Colonic mucosa (tissue), 4 donors: ENCODE data around the gene SCGB1D4. TPM values are rescaled to one million over a fixed set of nuclear protein-coding genes. Genes with fewer than 3 reads are reported as not detected.
A peak's percentile ranks its signal among the peaks of the same experiment; 100 is the strongest.

Experiments used
- DNase-seq: peaks from one replicate; pipeline ENCODE4 v3.0.0-alpha.2; 2020
- H3K27ac ChIP-seq: fragments of 200-600 bp; one replicate; pipeline ENCODE4 v1.8.0; 2021
- H3K27me3 ChIP-seq: fragments of 200-600 bp; one replicate; pipeline ENCODE4 v1.8.0; 2021
- H3K36me3 ChIP-seq: fragments of 200-600 bp; one replicate; pipeline ENCODE4 v1.8.0; 2021
- H3K4me1 ChIP-seq: fragments of 200-600 bp; one replicate; pipeline ENCODE4 v1.8.0; 2021; ENCODE audit warnings: mild to moderate bottlenecking
- H3K4me3 ChIP-seq: fragments of 200-600 bp; one replicate; pipeline ENCODE4 v1.8.0; 2021
- H3K9ac ChIP-seq, 2 donors: one replicate each; pipeline ENCODE4 v1.7.0; 2013; ENCODE audit warnings: control low read depth in 2 of 2, low read depth in 2 of 2, low read length in 2 of 2
- H3K9me3 ChIP-seq: fragments of 200-600 bp; one replicate; pipeline ENCODE4 v1.8.0; 2021
- intact Hi-C: fragments of 100-400 bp; cut with DNase I; formaldehyde crosslinking; loops from one replicate; pipeline ENCODE4 v1.14.1; 2022
- total RNA-seq, 2 donors: library from RNA; stranded (reverse); fragmentation: NEBNext Ultra II Directional in 1 of 2; extraction: Animal tissue kit (Norgen Biotek cat#: 25700) in 1 of 2; gene quantifications; one replicate each; pipeline ENCODE4 v1.2.1, GENCODE V29; 2021
- TF ChIP-seq, protein P1 (sequence below): fragments of 200-600 bp; IDR thresholded peaks from one replicate; pipeline ENCODE4 v1.8.0; 2022; ENCODE audit warnings: antibody characterized with exemption, mild to moderate bottlenecking
- donor health status: healthy.
- donor health status: DM: no; HTN: no; CAD: no.
- donor health status: DM: no; HTN: no; CAD: no.

SCGB1D4 gene
- total RNA-seq, 2 donors from 2014 or later, result not detected

DNA sequence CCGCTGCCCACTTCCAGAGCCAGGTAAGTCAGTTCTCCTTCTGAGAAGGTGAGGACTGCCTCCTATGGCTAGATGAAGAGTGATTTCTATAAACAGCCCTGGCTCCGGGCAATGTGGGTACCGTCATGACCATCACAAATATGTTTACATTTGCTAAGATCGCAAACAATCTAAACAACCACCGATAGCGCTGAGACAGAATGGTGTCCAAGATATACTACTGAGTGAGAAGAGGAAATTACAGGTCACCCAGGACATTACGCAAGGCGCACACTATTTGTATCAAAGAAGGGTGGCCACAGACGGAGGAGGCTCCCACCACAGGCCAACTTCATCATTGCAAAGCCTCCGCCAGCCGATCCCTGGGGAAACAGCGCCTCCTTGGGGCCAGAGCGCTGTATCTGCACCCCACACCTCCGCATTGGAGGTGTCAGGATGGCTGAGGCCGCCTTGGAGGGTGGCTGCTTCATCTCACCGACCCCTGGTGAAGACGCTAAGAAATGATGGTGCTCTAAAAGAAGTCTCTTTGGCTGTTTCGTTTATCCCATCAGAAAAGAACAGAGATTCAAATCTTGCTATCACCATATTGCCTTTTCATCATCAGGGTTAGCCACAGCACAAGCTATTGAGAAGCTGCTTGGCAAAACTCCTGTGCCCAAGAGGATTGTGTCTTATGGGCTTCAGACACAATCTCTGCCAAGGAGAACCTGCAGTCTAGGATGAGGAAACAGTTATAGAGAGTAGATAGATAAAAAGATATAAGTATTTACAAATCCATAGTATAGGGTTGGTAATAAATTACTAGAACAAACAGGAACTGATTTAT lies 26.1 kb upstream of the SCGB1D4 start:
- no peaks in the 10 kb centered on the region for H3K36me3 ChIP-seq
- TF ChIP-seq, protein P1, sequence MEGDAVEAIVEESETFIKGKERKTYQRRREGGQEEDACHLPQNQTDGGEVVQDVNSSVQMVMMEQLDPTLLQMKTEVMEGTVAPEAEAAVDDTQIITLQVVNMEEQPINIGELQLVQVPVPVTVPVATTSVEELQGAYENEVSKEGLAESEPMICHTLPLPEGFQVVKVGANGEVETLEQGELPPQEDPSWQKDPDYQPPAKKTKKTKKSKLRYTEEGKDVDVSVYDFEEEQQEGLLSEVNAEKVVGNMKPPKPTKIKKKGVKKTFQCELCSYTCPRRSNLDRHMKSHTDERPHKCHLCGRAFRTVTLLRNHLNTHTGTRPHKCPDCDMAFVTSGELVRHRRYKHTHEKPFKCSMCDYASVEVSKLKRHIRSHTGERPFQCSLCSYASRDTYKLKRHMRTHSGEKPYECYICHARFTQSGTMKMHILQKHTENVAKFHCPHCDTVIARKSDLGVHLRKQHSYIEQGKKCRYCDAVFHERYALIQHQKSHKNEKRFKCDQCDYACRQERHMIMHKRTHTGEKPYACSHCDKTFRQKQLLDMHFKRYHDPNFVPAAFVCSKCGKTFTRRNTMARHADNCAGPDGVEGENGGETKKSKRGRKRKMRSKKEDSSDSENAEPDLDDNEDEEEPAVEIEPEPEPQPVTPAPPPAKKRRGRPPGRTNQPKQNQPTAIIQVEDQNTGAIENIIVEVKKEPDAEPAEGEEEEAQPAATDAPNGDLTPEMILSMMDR, result peak; percentile 22
- no peaks in the 10 kb centered on the region for H3K9me3 ChIP-seq
- no peaks in the 10 kb centered on the region for H3K4me1 ChIP-seq
- H3K9ac ChIP-seq, result no peak overlapping the region
- no peak overlapping the region for H3K4me3 ChIP-seq
- peak; percentile 40 for DNase-seq
- H3K27me3 ChIP-seq, result no peaks in the 10 kb centered on the region
- intact Hi-C loops, result no loop called here
- no peak overlapping the region for H3K27ac ChIP-seq

DNA sequence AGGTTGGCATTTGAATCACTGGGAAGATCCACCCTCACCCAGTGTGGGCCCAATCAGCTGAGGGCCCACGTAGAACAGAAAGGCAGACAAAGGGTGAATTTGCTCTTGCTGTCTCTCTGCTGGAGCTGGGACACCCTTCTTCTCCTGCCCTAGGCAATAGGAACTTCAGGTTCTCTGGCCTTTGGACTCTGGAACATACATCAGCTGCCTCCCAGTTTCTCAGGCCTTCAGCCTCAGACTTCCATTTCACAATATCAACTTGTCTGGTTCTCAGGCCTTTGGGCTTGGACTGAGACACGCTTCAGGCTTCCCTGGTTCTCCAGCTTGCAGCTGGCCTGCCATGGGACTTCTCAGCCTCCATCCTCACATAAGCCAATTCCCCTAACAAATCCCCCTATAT lies 23.6 kb upstream of the SCGB1D4 start:
- intact Hi-C loops, result no loop called here
- DNase-seq, result peak; percentile 38
- H3K4me1 ChIP-seq, result no peaks in the 10 kb centered on the region
- no peaks in the 10 kb centered on the region for H3K9me3 ChIP-seq
- H3K27me3 ChIP-seq, result no peaks in the 10 kb centered on the region
- H3K4me3 ChIP-seq, result no peak overlapping the region
- no peaks in the 10 kb centered on the region for H3K36me3 ChIP-seq
- no peak overlapping the region for H3K9ac ChIP-seq
- no peak overlapping the region for H3K27ac ChIP-seq
- TF ChIP-seq, protein P1, result no peak

DNA sequence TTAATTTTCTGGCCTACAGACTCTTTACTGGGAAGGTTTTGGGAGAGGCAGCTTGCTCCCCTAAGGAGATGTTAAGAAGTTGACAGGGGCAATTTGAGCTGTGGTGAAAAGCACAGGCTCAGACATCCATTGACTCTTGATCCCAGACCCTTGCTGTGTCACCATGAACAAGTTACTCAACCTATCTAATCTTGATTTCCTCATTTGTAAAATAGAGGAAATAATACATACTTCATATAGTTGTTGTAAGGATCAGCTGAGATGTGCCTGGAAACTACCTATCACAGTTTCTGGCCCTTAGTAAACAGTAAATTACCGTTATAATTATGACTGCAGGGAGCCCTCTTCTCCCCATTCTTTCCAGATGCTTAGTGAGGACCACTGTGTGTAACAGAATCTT lies 16.6 kb upstream of the SCGB1D4 start:
- no peaks in the 10 kb centered on the region for H3K4me1 ChIP-seq
- H3K36me3 ChIP-seq, result no peaks in the 10 kb centered on the region
- TF ChIP-seq, protein P1, result no peak
- no peak for DNase-seq
- H3K4me3 ChIP-seq, result no peak overlapping the region
- H3K27ac ChIP-seq, result no peak overlapping the region
- no peaks in the 10 kb centered on the region for H3K27me3 ChIP-seq
- intact Hi-C loops, result no loop called here
- no peaks in the 10 kb centered on the region for H3K9me3 ChIP-seq
- no peak overlapping the region for H3K9ac ChIP-seq

DNA sequence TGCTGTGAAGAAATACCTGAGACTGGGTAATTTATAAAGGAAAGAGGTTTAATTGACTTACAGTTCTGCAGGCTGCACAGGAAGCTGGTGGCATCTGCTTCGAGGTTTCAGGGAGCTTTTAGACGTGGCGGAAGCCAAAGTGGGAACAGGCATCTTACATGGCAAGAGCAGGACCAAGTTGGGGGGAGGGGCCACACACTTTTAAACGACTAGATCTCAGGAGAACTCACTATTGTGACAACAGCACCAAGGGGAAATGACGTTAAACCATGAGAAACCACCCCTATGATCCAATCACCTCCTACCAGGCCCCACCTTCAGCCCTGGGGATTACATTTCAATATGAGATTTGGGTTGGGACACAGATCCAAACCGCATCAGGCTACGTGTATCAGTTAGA lies 11.1 kb upstream of the SCGB1D4 start:
- no peak overlapping the region for H3K9ac ChIP-seq
- no peaks in the 10 kb centered on the region for H3K36me3 ChIP-seq
- H3K4me3 ChIP-seq, result no peak overlapping the region
- intact Hi-C loops, result loop anchor here (2.0 to 5.0 kb wide), 2 partner anchors 88 to 139 kb away; no protein-coding TSS in a partner anchor
- DNase-seq, result no peak
- H3K27me3 ChIP-seq, result no peaks in the 10 kb centered on the region
- no peak overlapping the region for H3K27ac ChIP-seq
- no peaks in the 10 kb centered on the region for H3K4me1 ChIP-seq
- H3K9me3 ChIP-seq, result no peaks in the 10 kb centered on the region
- TF ChIP-seq, protein P1, result no peak

DNA sequence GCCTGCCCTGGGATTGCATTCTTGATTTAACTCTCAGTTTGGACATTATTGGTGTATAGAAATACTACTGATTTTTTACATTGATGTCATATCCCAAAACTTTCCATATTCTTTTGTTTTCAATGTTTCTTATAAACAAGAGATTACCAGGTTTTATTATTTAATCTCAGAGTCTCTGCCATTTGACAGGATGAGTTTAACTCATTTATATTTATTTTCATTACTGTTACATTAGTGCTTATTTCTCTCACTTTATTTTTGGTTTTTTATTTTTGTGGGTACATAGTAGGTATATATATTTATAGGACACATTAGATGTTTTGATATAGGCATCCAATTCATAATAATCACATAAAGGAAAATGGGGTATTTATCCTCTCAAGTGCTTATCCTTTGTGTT lies 9.1 kb upstream of the SCGB1D4 start:
- TF ChIP-seq, protein P1, result no peak
- Histone ChIP-seq H3K27me3 (no peaks in the 10 kb centered on the region), H3K36me3 (no peaks in the 10 kb centered on the region), H3K4me1 (no peaks in the 10 kb centered on the region), H3K4me3 (no peak overlapping the region), H3K9me3 (no peaks in the 10 kb centered on the region), H3K9ac (no peak overlapping the region), H3K27ac (no peak overlapping the region)
- DNase-seq, result no peak
- intact Hi-C loops, result no loop called here
